ENCODE data around the gene SDK1. TPM values are rescaled to one million over a fixed set of nuclear protein-coding genes. Genes with fewer than 3 reads are reported as not detected.

The SDK1 gene
- total RNA-seq, 1 experiment from 2014 or later = 7.1 TPM

DNA sequence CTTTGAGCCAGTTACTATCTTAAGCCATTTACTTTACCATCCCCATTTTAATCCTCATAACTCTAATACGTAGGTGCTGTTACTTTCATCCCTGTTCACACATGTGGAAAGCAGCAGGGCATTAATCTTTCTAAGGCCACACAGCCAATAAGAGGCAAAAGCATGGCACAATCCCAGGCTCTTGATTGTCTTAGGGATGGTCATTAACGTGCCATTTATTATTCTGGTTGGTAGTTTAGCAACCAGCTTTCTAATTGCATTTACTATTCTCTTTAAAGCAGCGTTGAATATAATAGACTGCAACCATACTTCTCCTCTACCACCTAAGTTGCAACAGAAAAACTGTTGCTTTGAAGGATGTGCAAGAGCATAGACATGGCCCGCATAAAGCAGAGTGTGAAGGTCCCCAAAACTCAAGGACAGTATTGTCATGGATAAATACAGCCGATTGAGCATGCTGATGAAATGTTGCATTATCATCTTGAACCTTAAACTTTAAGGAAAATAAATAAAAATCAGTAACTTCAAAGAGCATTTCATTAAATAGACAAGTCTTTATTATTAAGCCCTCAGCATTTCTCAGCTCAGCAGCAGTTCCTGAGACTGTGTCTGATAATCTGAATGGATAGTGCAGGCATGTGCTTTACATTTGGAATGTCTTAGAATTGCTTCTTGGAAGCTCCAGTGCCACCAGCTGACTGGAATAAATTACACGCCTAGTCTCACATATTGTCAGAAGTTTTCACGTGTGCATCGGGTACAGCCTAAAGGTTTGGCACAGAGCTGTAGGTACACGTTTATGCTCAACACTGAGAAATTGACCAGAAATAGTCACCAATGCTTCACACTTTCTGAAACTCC is 467.1 kb downstream of the SDK1 start:
- Histone ChIP-seq H3K9me3 (no peaks in the 10 kb centered on the region; the same call in 1 of the 2 replicates), H3K4me3 (ENCODE audit: low read depth, low read length) (no peak overlapping the region), H3K36me3 (ENCODE audit: control insufficient read depth, insufficient read depth, low read length) (no peaks in the 10 kb centered on the region), H3K4me1 (no peaks in the 10 kb centered on the region), H3K27me3 (replicated peaks; ENCODE audit: control insufficient read depth, insufficient read depth, low read length) (no peaks in the 10 kb centered on the region; the same call in 1 of the 2 replicates)
- no peak overlapping the region for H3K27ac Mint-ChIP-seq (ENCODE audit: unreplicated experiment)
- no peaks in the 10 kb centered on the region for H3K4me1 Mint-ChIP-seq (ENCODE audit: low read depth, unreplicated experiment)
- BruUV-seq (replicated peaks) = no TSS peak
- peaks cover 6% of the 10 kb centered on the region for H3K27me3 Mint-ChIP-seq (ENCODE audit: insufficient read depth, unreplicated experiment)
- no peak for DNase-seq
- POLR2A ChIA-PET = no interaction called here
- TF ChIP-seq, protein P1, sequence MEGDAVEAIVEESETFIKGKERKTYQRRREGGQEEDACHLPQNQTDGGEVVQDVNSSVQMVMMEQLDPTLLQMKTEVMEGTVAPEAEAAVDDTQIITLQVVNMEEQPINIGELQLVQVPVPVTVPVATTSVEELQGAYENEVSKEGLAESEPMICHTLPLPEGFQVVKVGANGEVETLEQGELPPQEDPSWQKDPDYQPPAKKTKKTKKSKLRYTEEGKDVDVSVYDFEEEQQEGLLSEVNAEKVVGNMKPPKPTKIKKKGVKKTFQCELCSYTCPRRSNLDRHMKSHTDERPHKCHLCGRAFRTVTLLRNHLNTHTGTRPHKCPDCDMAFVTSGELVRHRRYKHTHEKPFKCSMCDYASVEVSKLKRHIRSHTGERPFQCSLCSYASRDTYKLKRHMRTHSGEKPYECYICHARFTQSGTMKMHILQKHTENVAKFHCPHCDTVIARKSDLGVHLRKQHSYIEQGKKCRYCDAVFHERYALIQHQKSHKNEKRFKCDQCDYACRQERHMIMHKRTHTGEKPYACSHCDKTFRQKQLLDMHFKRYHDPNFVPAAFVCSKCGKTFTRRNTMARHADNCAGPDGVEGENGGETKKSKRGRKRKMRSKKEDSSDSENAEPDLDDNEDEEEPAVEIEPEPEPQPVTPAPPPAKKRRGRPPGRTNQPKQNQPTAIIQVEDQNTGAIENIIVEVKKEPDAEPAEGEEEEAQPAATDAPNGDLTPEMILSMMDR (IDR thresholded peaks at IDR 0.05; ENCODE audit: insufficient read depth in 1 of 2, low read depth in 1 of 2, low read length in 1 of 2, severe bottlenecking in 1 of 2, unreplicated experiment in 1 of 2) = no peak
- intact Hi-C loops (cut with micrococcal nuclease; ENCODE audit: unreplicated experiment) = no loop called here
- H3K4me3 Mint-ChIP-seq (ENCODE audit: unreplicated experiment) = no peak overlapping the region
- CTCF ChIA-PET = no interaction called here
- H3K9me3 Mint-ChIP-seq (ENCODE audit: unreplicated experiment) = no peaks in the 10 kb centered on the region
- H3K36me3 Mint-ChIP-seq (ENCODE audit: insufficient read depth, unreplicated experiment) = no peaks in the 10 kb centered on the region

DNA sequence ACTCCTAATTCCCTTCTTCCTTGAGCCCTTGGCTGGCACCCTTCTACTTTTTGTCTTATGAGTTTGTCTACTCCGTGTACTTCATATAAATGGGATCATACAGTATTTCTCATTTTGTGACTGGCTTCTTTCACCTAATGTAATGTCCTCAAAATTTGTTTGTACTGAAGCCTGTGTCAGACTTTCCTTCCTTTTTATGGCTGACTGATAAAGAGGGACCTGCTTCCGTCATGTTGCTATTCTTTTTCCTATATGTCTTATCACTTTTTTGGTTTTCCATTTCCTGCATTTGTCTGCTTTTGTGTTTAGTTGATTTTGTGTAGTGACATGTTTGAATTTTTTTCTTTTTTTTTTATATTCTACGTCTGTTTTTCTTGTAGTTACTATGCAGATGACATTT is 470.9 kb downstream of the SDK1 start:
- H3K9me3 Mint-ChIP-seq (ENCODE audit: unreplicated experiment) = no peaks in the 10 kb centered on the region
- no TSS peak for BruUV-seq (replicated peaks)
- ChIA-PET CTCF (no interaction called here), POLR2A (no interaction called here)
- peaks cover 4% of the 10 kb centered on the region for H3K27me3 Mint-ChIP-seq (ENCODE audit: insufficient read depth, unreplicated experiment)
- TF ChIP-seq, protein P1 (IDR thresholded peaks at IDR 0.05; ENCODE audit: insufficient read depth in 1 of 2, low read depth in 1 of 2, low read length in 1 of 2, severe bottlenecking in 1 of 2, unreplicated experiment in 1 of 2) = no peak
- no peaks in the 10 kb centered on the region for H3K4me1 Mint-ChIP-seq (ENCODE audit: low read depth, unreplicated experiment)
- no peaks in the 10 kb centered on the region; the same call in 1 of the 2 replicates for H3K9me3 ChIP-seq
- no peaks in the 10 kb centered on the region for H3K4me1 ChIP-seq
- no peak overlapping the region for H3K4me3 ChIP-seq (ENCODE audit: low read depth, low read length)
- no peak for DNase-seq
- no peaks in the 10 kb centered on the region for H3K36me3 Mint-ChIP-seq (ENCODE audit: insufficient read depth, unreplicated experiment)
- intact Hi-C loops (cut with micrococcal nuclease; ENCODE audit: unreplicated experiment) = no loop called here
- H3K36me3 ChIP-seq (ENCODE audit: control insufficient read depth, insufficient read depth, low read length) = no peaks in the 10 kb centered on the region
- no peak overlapping the region for H3K27ac Mint-ChIP-seq (ENCODE audit: unreplicated experiment)
- H3K27me3 ChIP-seq (replicated peaks; ENCODE audit: control insufficient read depth, insufficient read depth, low read length) = no peaks in the 10 kb centered on the region; the same call in 1 of the 2 replicates
- H3K4me3 Mint-ChIP-seq (ENCODE audit: unreplicated experiment) = no peak overlapping the region

DNA sequence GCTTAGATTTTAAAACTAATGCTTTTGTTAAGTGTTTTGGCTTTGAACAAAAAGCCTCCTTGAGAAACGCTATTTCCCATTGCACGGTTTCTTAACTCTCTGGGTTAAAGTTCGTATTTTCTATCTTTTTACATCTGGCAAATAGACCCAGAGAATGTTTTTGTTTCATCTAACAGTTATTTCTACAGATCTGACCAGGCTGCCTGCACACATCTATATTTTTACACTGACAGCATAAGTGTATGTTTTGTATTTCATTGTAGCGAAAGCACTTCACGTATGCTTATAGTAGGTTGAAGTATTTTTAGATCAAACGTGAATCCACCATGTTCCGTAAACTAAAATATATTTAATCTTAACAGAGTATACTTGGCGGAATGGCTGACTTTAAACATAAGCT is 477.3 kb downstream of the SDK1 start:
- H3K27ac Mint-ChIP-seq (ENCODE audit: unreplicated experiment) = no peak overlapping the region
- no peaks in the 10 kb centered on the region for H3K36me3 ChIP-seq (ENCODE audit: control insufficient read depth, insufficient read depth, low read length)
- ChIA-PET POLR2A (no interaction called here), CTCF (no interaction called here)
- H3K27me3 Mint-ChIP-seq (ENCODE audit: insufficient read depth, unreplicated experiment) = no peaks in the 10 kb centered on the region
- no peaks in the 10 kb centered on the region for H3K4me1 Mint-ChIP-seq (ENCODE audit: low read depth, unreplicated experiment)
- TF ChIP-seq, protein P1 (IDR thresholded peaks at IDR 0.05; ENCODE audit: insufficient read depth in 1 of 2, low read depth in 1 of 2, low read length in 1 of 2, severe bottlenecking in 1 of 2, unreplicated experiment in 1 of 2) = no peak
- H3K4me3 Mint-ChIP-seq (ENCODE audit: unreplicated experiment) = no peak overlapping the region
- no peaks in the 10 kb centered on the region for H3K27me3 ChIP-seq (replicated peaks; ENCODE audit: control insufficient read depth, insufficient read depth, low read length)
- peaks cover 3% of the 10 kb centered on the region; the same call in 1 of the 2 replicates for H3K9me3 ChIP-seq
- intact Hi-C loops (cut with micrococcal nuclease; ENCODE audit: unreplicated experiment) = no loop called here
- H3K4me3 ChIP-seq (ENCODE audit: low read depth, low read length) = no peak overlapping the region
- no peak for DNase-seq
- H3K36me3 Mint-ChIP-seq (ENCODE audit: insufficient read depth, unreplicated experiment) = no peaks in the 10 kb centered on the region
- no peaks in the 10 kb centered on the region for H3K4me1 ChIP-seq
- no TSS peak for BruUV-seq (replicated peaks)
- H3K9me3 Mint-ChIP-seq (ENCODE audit: unreplicated experiment) = peaks cover 17% of the 10 kb centered on the region

Measured in Caco-2 (cell line).